Gastroesophageal sphincter (tissue), 4 donors: ENCODE data around the gene PWP2. TPM values are rescaled to one million over a fixed set of nuclear protein-coding genes. Genes with fewer than 3 reads are reported as not detected.

Experiments used
- ATAC-seq: fragments of 150-250 bp; one replicate; pipeline ENCODE4 v1.9.1; 2016; ENCODE audit warnings: mild to moderate bottlenecking, moderate library complexity
- H3K27ac ChIP-seq, 4 donors: fragments of 200-600 bp; sonication (generic) in 3 of 4; 1 replicate in 3 of 4; 2 replicates in 1 of 4; pipeline ENCODE4 v1.5.1; 2016 to 2019
- H3K27me3 ChIP-seq: fragments of 200-600 bp; sonication (generic); one replicate; pipeline ENCODE4 v1.5.1; 2019
- H3K36me3 ChIP-seq, 2 donors: fragments of 200-600 bp; sonication (generic); one replicate each; pipeline ENCODE4 v1.5.1; 2019; ENCODE audit warnings: control low read depth in 1 of 2
- H3K4me1 ChIP-seq, 3 donors: fragments of 200-600 bp; sonication (generic); 1 replicate in 2 of 3; 2 replicates in 1 of 3; pipeline ENCODE4 v1.5.1; 2016 to 2019; ENCODE audit warnings: control low read depth in 2 of 3
- H3K4me3 ChIP-seq, 2 donors: fragments of 200-600 bp; sonication (generic); one replicate each; pipeline ENCODE4 v1.5.1; 2019; ENCODE audit warnings: mild to moderate bottlenecking in 1 of 2, moderate library complexity in 1 of 2
- H3K9me3 ChIP-seq, 3 donors: fragments of 200-600 bp; sonication (generic); one replicate each; pipeline ENCODE4 v1.5.1; 2017 to 2019; ENCODE audit warnings: control low read depth in 2 of 3
- EP300 ChIP-seq: sonication (generic); formaldehyde crosslinking; IDR thresholded peaks from one replicate; pipeline ENCODE4 v1.6.1; 2017; ENCODE audit warnings: antibody characterized with exemption, mild to moderate bottlenecking
- POLR2A ChIP-seq, 2 donors: fragments of 450-650 bp; IDR thresholded peaks; one replicate each; pipeline ENCODE4 v1.6.1; 2017; ENCODE audit warnings: antibody characterized with exemption in 2 of 2, mild to moderate bottlenecking in 2 of 2, moderate library complexity in 1 of 2
- POLR2AphosphoS5 ChIP-seq: sonication (generic); formaldehyde crosslinking; IDR thresholded peaks from one replicate; pipeline ENCODE4 v1.6.1; 2017; ENCODE audit warnings: antibody characterized with exemption
- WGBS, 2 donors: methylation state at CpG; one replicate each; pipeline ENCODE4 v1.1.5; 2018; ENCODE audit warnings: low coverage in 1 of 2; 5-methylcytosine and 5-hydroxymethylcytosine counted together
- total RNA-seq, 4 donors: library from RNA; depleted of rRNA; stranded (reverse); fragments of >200 nt; gene quantifications; one replicate each; pipeline ENCODE4 v1.1.0, GENCODE V29; 2016
- TF ChIP-seq, protein P1 (sequence below), 4 experiments: fragments of 200-600 bp in 2 of 4; fragments of 450-650 bp in 2 of 4; sonication (generic) in 1 of 4; IDR thresholded peaks; one replicate each; pipeline ENCODE4 v1.5.1; 2017 to 2019; ENCODE audit warnings: antibody characterized with exemption in 4 of 4, mild to moderate bottlenecking in 2 of 4, moderate library complexity in 2 of 4

The PWP2 gene
- total RNA-seq, 4 donors from 2014 or later: 3.4 to 9.2 (median 6.1) TPM

DNA sequence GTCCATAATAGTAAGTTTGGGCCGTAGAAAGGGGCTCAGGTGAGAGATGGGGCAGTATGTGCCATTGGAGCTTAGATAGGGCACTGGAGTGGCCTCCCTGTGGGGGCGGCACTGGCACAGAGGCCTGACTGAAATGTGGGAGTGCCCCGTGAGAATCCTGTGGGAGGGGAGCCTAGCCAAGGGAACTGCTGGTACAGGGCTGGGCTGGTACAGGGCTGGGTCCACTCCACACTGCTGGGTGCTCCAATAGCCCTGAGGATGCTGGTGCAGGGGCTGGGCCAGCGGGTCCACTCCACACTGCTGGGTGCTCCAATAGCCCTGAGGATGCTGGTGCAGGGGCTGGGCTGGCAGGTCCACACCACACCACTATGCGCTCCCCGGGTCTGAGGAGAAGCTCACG, 44.8 kb upstream of the PWP2 start:
- H3K4me1 ChIP-seq: no peaks in the 10 kb centered on the region
- H3K27ac ChIP-seq: no peak overlapping the region
- TF ChIP-seq, protein P1, sequence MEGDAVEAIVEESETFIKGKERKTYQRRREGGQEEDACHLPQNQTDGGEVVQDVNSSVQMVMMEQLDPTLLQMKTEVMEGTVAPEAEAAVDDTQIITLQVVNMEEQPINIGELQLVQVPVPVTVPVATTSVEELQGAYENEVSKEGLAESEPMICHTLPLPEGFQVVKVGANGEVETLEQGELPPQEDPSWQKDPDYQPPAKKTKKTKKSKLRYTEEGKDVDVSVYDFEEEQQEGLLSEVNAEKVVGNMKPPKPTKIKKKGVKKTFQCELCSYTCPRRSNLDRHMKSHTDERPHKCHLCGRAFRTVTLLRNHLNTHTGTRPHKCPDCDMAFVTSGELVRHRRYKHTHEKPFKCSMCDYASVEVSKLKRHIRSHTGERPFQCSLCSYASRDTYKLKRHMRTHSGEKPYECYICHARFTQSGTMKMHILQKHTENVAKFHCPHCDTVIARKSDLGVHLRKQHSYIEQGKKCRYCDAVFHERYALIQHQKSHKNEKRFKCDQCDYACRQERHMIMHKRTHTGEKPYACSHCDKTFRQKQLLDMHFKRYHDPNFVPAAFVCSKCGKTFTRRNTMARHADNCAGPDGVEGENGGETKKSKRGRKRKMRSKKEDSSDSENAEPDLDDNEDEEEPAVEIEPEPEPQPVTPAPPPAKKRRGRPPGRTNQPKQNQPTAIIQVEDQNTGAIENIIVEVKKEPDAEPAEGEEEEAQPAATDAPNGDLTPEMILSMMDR (IDR thresholded peaks at IDR 0.05): no peak
- TF ChIP-seq EP300: no peak
- no peak for TF ChIP-seq POLR2AphosphoS5
- no peak for TF ChIP-seq POLR2A (IDR thresholded peaks at IDR 0.05)
- no peak for ATAC-seq
- 60 to 83% methylated on average over 2 to 3 of the region's 7 CpGs for WGBS, 2 donors
- H3K9me3 ChIP-seq: no peaks in the 10 kb centered on the region
- peaks cover 0 to 95% of the 10 kb centered on the region in 2 donors for H3K36me3 ChIP-seq
- no peak overlapping the region for H3K4me3 ChIP-seq
- no peaks in the 10 kb centered on the region for H3K27me3 ChIP-seq

GRCh38 chr21:44063151-44063912, 43.9 kb upstream of the PWP2 start:
- no peak for ATAC-seq
- TF ChIP-seq POLR2A (IDR thresholded peaks at IDR 0.05) (no peak), EP300 (no peak), POLR2AphosphoS5 (no peak)
- TF ChIP-seq, protein P1 (IDR thresholded peaks at IDR 0.05): no peak
- Histone ChIP-seq H3K27ac (no peak overlapping the region), H3K4me3 (no peak overlapping the region), H3K9me3 (no peaks in the 10 kb centered on the region), H3K4me1 (no peaks in the 10 kb centered on the region), H3K36me3 (peaks cover 0 to 88% of the 10 kb centered on the region in 2 donors), H3K27me3 (no peaks in the 10 kb centered on the region)
- 40 to 91% methylated on average over 1 to 14 of the region's 19 CpGs for WGBS, 2 donors

DNA sequence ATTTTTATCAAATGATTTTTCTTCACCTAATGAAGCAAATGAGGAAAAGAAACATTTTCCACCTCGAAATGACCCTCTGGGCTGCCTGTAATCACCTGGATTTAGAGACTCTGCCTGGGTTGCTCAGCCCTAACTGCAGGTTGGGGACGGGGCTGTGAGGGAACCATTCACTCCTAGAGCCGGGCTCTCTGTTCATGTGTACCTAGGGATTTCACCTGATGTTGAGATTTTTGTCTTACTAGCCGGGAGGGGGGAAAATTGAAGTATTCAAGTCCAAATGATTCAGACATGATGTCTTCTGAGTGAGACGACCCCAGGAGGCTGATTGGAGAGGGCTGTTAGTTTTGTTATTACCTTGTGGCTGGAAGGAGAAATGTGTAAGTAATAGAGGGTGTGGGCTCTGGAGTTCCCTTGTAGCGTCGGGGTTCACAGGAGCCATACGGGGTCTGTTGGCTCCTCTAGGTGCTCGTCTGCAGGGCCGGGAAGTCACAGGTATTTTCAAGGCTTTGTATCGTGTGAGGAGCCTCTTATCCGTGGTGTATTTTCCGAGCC, 42.3 kb upstream of the PWP2 start:
- H3K4me3 ChIP-seq: no peak overlapping the region
- TF ChIP-seq POLR2AphosphoS5 (no peak), POLR2A (IDR thresholded peaks at IDR 0.05) (no peak)
- TF ChIP-seq, protein P1 (IDR thresholded peaks at IDR 0.05): no peak
- H3K27me3 ChIP-seq: no peaks in the 10 kb centered on the region
- H3K27ac ChIP-seq: no peak overlapping the region
- 87 to 94% methylated on average over 6 to 11 of the region's 13 CpGs for WGBS, 2 donors
- H3K36me3 ChIP-seq: peaks cover 0 to 83% of the 10 kb centered on the region in 2 donors
- no peaks in the 10 kb centered on the region for H3K9me3 ChIP-seq
- ATAC-seq: no peak
- no peaks in the 10 kb centered on the region for H3K4me1 ChIP-seq

DNA sequence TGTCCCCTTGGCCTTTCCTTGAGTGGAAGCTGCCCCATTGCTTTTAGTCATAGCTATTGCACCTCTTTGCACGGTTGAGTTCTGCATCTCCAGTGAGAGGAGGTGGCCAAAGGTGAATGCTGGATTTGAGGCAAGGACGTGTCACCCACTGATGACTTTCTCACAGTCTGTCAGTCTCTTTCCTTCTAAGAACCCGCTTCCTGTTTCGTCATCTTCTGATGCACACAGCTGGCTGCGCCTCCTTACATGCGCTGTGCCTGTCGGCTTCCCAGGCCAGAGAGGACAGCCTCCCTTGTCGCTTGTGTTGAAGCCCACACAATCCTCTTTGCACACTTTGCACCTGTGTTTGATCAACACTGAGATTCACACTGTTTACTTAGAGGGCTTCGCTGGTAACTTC, 41.8 kb upstream of the PWP2 start:
- H3K27me3 ChIP-seq: no peaks in the 10 kb centered on the region
- no peaks in the 10 kb centered on the region for H3K9me3 ChIP-seq
- H3K36me3 ChIP-seq: peaks cover 0 to 82% of the 10 kb centered on the region in 2 donors
- no peak overlapping the region for H3K4me3 ChIP-seq
- no peak for ATAC-seq
- no peaks in the 10 kb centered on the region for H3K4me1 ChIP-seq
- WGBS, 2 donors: 96 to 100% methylated on average over 3 to 9 of the region's 9 CpGs
- no peak overlapping the region for H3K27ac ChIP-seq
- no peak for TF ChIP-seq EP300
- no peak for TF ChIP-seq POLR2AphosphoS5
- TF ChIP-seq, protein P1 (IDR thresholded peaks at IDR 0.05): no peak
- no peak for TF ChIP-seq POLR2A (IDR thresholded peaks at IDR 0.05)

- no peaks in the 10 kb centered on the region for H3K9me3 ChIP-seq
- H3K27ac ChIP-seq: no peak overlapping the region
- H3K27me3 ChIP-seq: no peaks in the 10 kb centered on the region
- 89 to 95% methylated on average over 4 to 10 of the region's 10 CpGs for WGBS, 2 donors
- H3K4me3 ChIP-seq: no peak overlapping the region
- no peak for TF ChIP-seq EP300
- TF ChIP-seq POLR2A (IDR thresholded peaks at IDR 0.05): no peak
- H3K36me3 ChIP-seq: peaks cover 0 to 82% of the 10 kb centered on the region in 2 donors
- ATAC-seq: no peak
- H3K4me1 ChIP-seq: no peaks in the 10 kb centered on the region
Observed at GRCh38 chr21:44066116-44066515, 41.1 kb upstream of the PWP2 start.
